ENCODE measurements around the gene LTBP2.
A peak's percentile ranks its signal among the peaks of the same experiment; 100 is the strongest.

Gene LTBP2

DNA sequence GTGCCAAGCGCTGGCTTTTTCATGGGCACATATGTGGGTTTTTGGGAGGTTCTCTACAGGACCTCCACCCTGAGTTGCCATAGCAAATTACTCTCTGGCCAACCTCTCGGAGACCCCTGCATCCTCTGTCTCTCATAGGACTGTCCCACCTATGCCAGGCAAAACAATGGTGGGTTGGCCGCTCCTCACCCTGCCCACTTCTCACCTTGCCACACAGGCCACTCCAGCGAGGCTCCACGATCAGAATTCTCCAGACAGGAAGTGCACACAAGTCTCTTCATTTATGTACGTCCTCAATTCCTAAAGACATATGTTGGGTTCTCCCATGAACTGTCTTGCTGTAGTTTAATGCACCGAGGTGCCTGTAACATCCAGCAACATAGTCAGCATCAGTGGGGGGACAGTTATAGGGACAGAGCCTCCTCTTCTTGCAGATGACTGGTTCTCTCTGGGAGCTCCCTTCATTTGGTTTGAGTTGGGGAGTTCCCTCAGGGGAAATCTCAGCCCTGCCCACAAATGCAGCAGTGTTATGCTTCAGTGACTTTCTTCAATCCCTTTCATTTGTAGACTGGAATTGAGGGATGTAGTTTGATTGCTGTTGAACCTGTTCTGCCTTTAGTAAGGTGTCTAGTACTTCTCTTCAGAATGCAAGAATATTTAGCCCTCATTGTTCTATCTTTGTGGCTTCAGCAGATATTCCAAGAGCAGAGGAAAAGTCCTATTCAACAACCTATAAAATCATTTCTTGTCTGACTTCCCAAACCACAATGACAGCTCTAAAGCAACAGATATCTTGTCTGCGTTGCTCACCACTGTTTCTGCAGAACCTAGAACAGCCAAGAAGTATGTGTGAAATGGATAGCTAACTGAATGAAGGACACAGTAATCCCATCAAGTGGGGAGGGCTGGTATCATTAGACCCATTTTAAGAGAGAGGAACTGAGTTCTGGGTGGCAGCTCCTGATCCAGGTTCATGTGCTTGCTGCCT lies 2.8 kb upstream of the LTBP2 start:
- 94 to 97% methylated on average over 8 of the region's 8 CpGs for WGBS, 2 experiments
- no peak overlapping the region for H3K4me3 ChIP-seq (ENCODE audit: insufficient read depth, low read depth, low read length)
- no peak overlapping the region for H3K27ac ChIP-seq (ENCODE audit: insufficient read depth, low read depth, low read length, poor library complexity, severe bottlenecking)
- peaks cover 31% of the 10 kb centered on the region for H3K27me3 ChIP-seq (ENCODE audit: control insufficient read depth, insufficient read depth, low read length, poor library complexity, severe bottlenecking)
- H3K36me3 ChIP-seq (ENCODE audit: control insufficient read depth, insufficient read depth, low read length), result no peaks in the 10 kb centered on the region
- H3K9me3 ChIP-seq (ENCODE audit: control insufficient read depth, low read length), result no peaks in the 10 kb centered on the region
- H3K4me1 ChIP-seq (ENCODE audit: control insufficient read depth, insufficient read depth, low read length), result peaks cover 22% of the 10 kb centered on the region

DNA sequence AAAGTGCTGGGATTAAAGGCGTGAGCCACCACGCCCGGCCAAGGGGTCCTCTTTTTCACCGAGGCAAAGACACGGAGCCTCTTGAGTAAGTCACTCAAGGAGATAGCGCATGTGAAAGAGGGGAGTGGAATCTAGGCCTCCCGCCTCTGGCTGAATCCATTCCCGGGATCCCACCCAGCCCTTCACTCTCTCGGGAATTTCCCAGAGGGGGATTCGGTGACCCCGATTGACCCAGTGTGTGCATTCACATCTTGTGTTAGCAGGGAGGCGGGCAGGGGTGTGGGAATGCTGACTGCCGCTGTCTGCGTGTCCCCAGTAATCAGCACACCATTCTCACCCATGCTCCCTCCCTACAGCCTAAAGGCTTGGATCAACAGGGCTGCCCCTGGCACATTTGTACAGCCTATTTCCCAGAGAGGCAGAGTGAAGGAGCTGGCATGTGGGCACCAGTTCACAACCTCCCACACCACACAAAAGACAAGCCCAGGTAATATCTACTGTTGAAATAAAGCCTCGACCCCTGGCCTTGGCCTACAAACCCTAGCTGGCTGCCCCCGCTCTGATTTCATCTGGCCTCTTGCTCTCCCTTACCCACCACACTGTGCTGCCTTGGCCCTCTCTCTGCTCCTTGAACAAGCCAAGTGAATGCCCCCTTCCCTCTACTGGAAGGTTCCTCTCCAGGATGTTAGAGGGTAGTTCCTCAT lies 1.3 kb upstream of the LTBP2 start:
- no peak overlapping the region for H3K27ac ChIP-seq (ENCODE audit: insufficient read depth, low read depth, low read length, poor library complexity, severe bottlenecking)

DNA sequence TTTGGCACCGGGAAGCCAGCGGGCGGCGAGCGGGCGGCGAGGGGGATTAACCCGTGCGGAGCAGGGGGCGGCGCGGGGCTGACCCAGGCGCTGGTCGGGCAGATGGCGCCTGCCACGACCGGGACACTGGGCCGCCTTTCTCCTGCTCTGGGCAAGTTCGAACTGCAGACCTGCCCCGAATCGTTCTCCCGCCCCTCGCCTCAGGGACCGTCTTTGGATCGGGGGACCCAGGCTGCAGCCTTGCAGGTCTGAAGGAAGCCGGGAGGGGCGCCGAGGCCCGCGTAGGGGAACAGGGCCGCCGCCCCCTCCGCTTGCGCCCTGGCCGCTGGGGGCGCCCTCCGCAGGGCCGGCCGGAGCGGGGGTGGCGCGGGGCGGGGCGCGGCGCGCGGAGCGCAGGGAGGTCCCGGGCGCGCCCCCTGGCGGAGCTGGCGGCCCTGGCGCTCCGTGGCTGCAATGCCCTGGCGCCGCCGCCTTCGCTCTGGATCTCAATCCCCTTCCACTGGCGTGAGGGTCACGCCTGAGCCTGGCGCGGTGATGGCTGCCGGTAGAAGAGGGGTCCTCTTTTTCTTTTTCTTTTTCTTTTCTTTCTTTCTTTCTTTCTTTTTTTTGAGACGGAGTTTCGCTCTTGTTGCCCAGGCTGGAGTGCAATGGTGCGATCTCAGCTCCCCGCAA lies 449 bp upstream of the LTBP2 start:
- Histone ChIP-seq H3K36me3 (ENCODE audit: control insufficient read depth, insufficient read depth, low read length) (no peaks in the 10 kb centered on the region), H3K27ac (ENCODE audit: insufficient read depth, low read depth, low read length, poor library complexity, severe bottlenecking) (no peak overlapping the region), H3K27me3 (ENCODE audit: control insufficient read depth, insufficient read depth, low read length, poor library complexity, severe bottlenecking) (peaks cover 39% of the 10 kb centered on the region), H3K9me3 (ENCODE audit: control insufficient read depth, low read length) (no peaks in the 10 kb centered on the region), H3K4me1 (ENCODE audit: control insufficient read depth, insufficient read depth, low read length) (peaks cover 11% of the 10 kb centered on the region), H3K4me3 (ENCODE audit: insufficient read depth, low read depth, low read length) (peak overlapping the region; percentile 44)
- 7 to 8% methylated on average over 69 of the region's 69 CpGs for WGBS, 2 experiments

More for the DNA sequence above, 1.3 kb upstream of the LTBP2 start:
- 89% methylated on average over 16 of the region's 16 CpGs for WGBS, 2 experiments
- no peaks in the 10 kb centered on the region for H3K9me3 ChIP-seq (ENCODE audit: control insufficient read depth, low read length)
- peaks cover 11% of the 10 kb centered on the region for H3K4me1 ChIP-seq (ENCODE audit: control insufficient read depth, insufficient read depth, low read length)
- no peak overlapping the region for H3K4me3 ChIP-seq (ENCODE audit: insufficient read depth, low read depth, low read length)
- no peaks in the 10 kb centered on the region for H3K36me3 ChIP-seq (ENCODE audit: control insufficient read depth, insufficient read depth, low read length)
- peaks cover 39% of the 10 kb centered on the region for H3K27me3 ChIP-seq (ENCODE audit: control insufficient read depth, insufficient read depth, low read length, poor library complexity, severe bottlenecking)

DNA sequence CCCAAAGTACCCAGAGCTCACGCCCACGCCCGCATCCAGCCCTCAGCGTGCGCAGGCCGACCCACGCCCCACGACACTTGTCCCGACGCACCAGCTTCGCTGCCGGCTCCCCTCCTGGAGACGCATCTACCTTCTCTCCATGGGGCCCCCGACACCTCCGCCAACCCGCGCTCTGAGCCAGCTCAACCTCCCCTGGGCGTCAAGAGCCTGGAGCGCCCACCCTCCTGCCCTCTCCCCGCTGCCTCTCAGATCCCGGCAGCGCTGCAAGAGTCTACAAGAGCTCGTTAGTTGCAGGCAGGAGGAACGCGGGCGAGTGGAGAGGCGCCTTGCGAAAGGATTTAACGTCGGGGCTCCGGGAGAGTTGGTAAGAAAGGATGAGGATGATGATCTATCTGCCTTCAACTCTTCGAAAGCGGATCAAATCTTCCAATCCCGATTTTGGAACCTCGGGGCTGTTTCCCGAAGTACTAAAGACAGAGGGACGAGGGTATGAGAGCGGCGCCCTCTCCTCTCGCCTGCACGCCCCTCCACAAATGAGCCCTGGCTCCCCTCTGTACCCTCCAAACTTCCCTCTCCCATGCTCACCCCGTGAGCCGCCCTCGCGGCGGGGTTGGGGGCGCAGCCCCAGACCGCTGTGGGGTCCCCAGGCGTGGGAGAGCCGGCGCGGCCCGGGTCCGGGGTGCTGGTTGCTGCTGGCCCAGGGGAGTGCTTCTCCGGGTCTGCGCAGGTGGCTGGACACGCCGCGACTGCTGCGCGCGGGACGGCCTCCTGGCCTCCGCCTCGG lies 979 bp downstream of the LTBP2 start:
- Histone ChIP-seq H3K27ac (ENCODE audit: insufficient read depth, low read depth, low read length, poor library complexity, severe bottlenecking) (no peak overlapping the region), H3K36me3 (ENCODE audit: control insufficient read depth, insufficient read depth, low read length) (no peaks in the 10 kb centered on the region), H3K4me1 (ENCODE audit: control insufficient read depth, insufficient read depth, low read length) (no peaks in the 10 kb centered on the region), H3K27me3 (ENCODE audit: control insufficient read depth, insufficient read depth, low read length, poor library complexity, severe bottlenecking) (peaks cover 35% of the 10 kb centered on the region), H3K9me3 (ENCODE audit: control insufficient read depth, low read length) (no peaks in the 10 kb centered on the region), H3K4me3 (ENCODE audit: insufficient read depth, low read depth, low read length) (peak overlapping the region; percentile 44)
- 25% methylated on average over 65 of the region's 65 CpGs for WGBS, 2 experiments

DNA sequence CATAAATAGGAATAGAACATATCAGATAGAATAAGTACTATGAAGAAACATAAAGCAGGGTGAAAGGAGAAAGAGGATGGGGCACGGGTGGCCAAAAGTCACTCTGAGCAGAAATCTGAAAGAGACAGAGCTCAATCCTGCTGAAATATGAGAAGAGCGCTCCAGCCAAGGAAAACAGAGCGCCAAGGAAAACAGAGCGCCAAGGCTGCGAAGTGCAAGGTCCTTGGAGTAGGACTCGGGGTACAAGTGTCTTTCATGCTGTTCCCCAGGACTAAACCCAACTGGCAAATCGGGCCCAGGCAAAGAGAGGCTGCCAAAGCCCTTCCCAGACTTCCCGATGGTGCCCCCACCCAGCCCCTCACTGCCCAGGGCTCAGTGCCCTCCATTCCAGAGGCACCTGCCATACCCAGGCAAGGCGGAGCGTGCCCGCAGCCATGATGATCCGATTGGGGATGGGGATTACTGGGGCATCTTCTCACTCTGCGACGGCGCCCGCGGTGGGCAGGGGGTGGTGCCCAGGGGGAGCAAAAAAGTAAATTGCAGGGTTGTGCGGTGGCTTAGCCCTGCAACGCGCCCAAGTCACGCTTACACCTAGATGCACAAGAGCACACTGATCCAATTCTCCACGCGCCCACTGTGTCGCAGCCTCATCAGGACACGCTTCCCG lies 1.7 kb downstream of the LTBP2 start:
- no peak overlapping the region for H3K4me3 ChIP-seq (ENCODE audit: insufficient read depth, low read depth, low read length)
- peaks cover 35% of the 10 kb centered on the region for H3K27me3 ChIP-seq (ENCODE audit: control insufficient read depth, insufficient read depth, low read length, poor library complexity, severe bottlenecking)
- no peaks in the 10 kb centered on the region for H3K9me3 ChIP-seq (ENCODE audit: control insufficient read depth, low read length)
- 92% methylated on average over 26 of the region's 26 CpGs for WGBS, 2 experiments
- no peaks in the 10 kb centered on the region for H3K4me1 ChIP-seq (ENCODE audit: control insufficient read depth, insufficient read depth, low read length)
- no peaks in the 10 kb centered on the region for H3K36me3 ChIP-seq (ENCODE audit: control insufficient read depth, insufficient read depth, low read length)
- H3K27ac ChIP-seq (ENCODE audit: insufficient read depth, low read depth, low read length, poor library complexity, severe bottlenecking), result no peak overlapping the region

DNA sequence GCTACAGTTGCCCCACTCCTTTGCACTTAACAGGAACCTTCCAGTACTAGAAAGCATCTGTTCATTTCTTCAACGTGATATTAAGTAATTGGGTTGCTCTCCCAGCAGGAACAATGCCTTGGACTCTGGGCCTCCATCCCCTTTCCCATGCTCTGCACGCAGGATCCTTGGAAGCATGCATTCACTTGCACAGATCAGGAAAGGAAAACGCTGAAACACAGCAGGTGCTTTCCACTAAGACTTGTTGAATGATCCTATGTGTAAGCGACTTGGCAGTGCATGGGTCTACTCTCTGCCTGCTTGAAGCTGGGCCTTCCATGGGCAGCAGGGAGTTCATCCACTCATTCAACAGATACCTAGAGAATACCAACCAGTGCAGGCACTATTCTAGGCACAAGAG lies 2.3 kb downstream of the LTBP2 start:
- Histone ChIP-seq H3K9me3 (ENCODE audit: control insufficient read depth, low read length) (no peaks in the 10 kb centered on the region), H3K4me1 (ENCODE audit: control insufficient read depth, insufficient read depth, low read length) (no peaks in the 10 kb centered on the region), H3K4me3 (ENCODE audit: insufficient read depth, low read depth, low read length) (no peak overlapping the region), H3K36me3 (ENCODE audit: control insufficient read depth, insufficient read depth, low read length) (no peaks in the 10 kb centered on the region), H3K27me3 (ENCODE audit: control insufficient read depth, insufficient read depth, low read length, poor library complexity, severe bottlenecking) (peaks cover 35% of the 10 kb centered on the region), H3K27ac (ENCODE audit: insufficient read depth, low read depth, low read length, poor library complexity, severe bottlenecking) (no peak overlapping the region)
- 81 to 85% methylated on average over 4 of the region's 4 CpGs for WGBS, 2 experiments

DNA sequence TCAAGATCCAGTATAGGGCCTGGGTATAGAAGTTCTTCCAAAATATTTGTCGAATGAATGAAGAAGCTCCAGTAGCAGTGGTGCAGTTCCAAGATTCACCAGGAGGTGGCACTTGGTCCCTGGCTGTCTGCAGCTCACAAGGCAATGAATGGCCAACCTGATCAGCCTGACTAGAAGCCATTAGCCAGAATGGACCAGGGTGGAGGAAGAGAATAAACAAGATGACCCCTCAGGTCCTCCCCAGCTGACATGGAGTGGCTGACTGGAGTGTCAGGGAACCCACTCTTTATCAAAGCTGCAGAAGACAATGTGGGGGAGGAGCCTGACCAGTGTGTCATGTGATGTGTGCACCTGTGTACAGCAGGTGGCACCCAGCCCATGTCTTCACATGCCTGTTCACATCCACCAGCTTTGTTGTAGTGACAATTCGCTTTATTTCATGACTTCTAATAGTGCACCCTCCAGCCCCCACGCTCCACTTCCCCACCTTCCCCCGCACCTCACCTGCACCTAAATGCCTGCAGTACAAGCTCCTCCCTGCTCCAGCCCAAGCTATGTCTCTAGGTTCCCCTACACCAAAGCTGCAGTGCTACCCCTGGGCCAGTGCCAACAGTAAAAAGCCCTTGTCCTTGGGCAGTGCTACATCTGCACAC lies 3.0 kb downstream of the LTBP2 start:
- 58 to 68% methylated on average over 4 of the region's 4 CpGs for WGBS, 2 experiments
- H3K27me3 ChIP-seq (ENCODE audit: control insufficient read depth, insufficient read depth, low read length, poor library complexity, severe bottlenecking), result peaks cover 35% of the 10 kb centered on the region
- H3K4me3 ChIP-seq (ENCODE audit: insufficient read depth, low read depth, low read length), result no peak overlapping the region
- H3K4me1 ChIP-seq (ENCODE audit: control insufficient read depth, insufficient read depth, low read length), result no peaks in the 10 kb centered on the region
- H3K9me3 ChIP-seq (ENCODE audit: control insufficient read depth, low read length), result no peaks in the 10 kb centered on the region
- no peaks in the 10 kb centered on the region for H3K36me3 ChIP-seq (ENCODE audit: control insufficient read depth, insufficient read depth, low read length)
- H3K27ac ChIP-seq (ENCODE audit: insufficient read depth, low read depth, low read length, poor library complexity, severe bottlenecking), result no peak overlapping the region

DNA sequence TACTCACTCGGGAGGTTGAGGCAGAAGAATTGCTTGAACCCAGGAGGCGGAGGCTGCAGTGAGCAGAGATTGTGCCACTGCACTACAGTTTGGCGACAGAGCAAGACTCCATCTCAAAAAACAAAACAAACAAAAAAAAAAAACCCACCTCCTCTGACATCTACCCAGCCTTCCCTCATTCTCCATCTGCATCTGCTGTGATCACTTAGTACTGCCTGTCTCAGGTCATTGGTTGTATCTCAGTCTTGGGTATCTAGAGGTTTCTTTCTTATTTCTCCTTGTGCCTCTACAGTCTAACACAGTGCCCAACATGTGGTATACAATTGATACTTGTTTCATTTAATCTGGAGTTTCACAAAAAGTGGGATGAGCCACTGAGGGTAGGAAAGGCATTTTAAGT lies 5.3 kb downstream of the LTBP2 start:
- peaks cover 27% of the 10 kb centered on the region for H3K27me3 ChIP-seq (ENCODE audit: control insufficient read depth, insufficient read depth, low read length, poor library complexity, severe bottlenecking)
- 89 to 91% methylated on average over 3 of the region's 3 CpGs for WGBS, 2 experiments
- no peaks in the 10 kb centered on the region for H3K4me1 ChIP-seq (ENCODE audit: control insufficient read depth, insufficient read depth, low read length)
- H3K36me3 ChIP-seq (ENCODE audit: control insufficient read depth, insufficient read depth, low read length), result no peaks in the 10 kb centered on the region
- no peak overlapping the region for H3K27ac ChIP-seq (ENCODE audit: insufficient read depth, low read depth, low read length, poor library complexity, severe bottlenecking)
- H3K4me3 ChIP-seq (ENCODE audit: insufficient read depth, low read depth, low read length), result no peak overlapping the region
- no peaks in the 10 kb centered on the region for H3K9me3 ChIP-seq (ENCODE audit: control insufficient read depth, low read length)

Data from ectodermal cell (in vitro differentiated cells).